Measurements from ENCODE around the gene ZNF239. TPM values are rescaled to one million over a fixed set of nuclear protein-coding genes. Genes with fewer than 3 reads are reported as not detected.
A peak's percentile ranks its signal among the peaks of the same experiment; 100 is the strongest.
"Not testable (repeated sequence)": the region's sequence is repeated elsewhere in the genome, so short reads cannot be mapped to it uniquely, and the experiment has no call there.

The ZNF239 gene
- total and polyA plus RNA-seq, 4 donors = 1.8 to 4.2 (median 2.8) TPM

DNA sequence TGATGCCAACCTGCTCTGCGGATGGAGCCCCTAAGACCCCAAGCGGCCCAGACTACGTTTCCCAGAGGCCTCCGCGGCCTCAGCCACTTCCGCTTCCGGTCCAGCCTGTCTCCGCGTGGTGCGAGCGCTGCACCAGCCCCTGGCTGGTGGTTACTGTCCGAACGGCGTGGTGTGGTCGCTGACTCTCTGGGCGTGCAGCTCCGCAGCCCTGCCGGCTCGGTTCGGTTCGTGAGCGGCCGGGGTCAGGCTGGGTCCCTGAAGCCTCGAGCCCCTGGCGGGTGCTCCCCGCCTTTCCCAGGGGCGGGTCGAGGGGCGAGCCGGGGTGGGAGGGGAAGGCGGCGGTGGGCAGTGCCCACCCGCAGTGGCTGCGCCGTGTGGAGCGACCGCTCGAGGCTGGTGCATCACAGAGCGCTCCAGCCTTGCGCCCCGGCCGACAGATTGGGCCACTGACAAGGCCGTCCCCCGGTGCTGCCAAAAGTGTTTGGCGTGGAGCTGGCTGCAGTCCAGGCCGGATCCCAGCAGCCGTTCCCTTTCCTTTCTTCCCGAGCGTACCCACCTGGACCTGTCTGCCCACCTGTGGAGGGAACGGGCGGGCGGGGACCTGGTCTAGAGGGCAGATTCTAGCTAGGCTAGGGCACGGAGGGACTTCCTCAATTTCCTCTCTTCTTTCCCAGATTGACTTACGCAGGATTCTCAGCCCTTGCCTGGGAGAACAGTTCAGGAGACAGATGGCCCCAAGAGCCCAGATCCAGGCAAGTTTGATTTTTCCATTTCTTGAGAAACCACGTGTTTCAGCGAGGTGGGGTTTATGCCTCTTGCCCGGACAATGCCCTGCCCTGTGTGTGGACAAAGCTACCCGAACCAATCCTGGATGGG is 32.1 kb upstream of the ZNF239 start, which contains the start of gene ZNF485:
TSS of gene ZNF485 (plus strand) at position 116 of the 876 bp plus-strand sequence. CDS start at position 729, 613 bp downstream.
- H3K4me1 ChIP-seq (ENCODE audit: control insufficient read depth in 5 of 5, insufficient read depth in 5 of 5, low read length in 5 of 5) = peaks cover 0 to 7% (median 0%) of the 10 kb centered on the region in 5 donors
- peak within 1 kb of the TSS in 1 of 2 donors; percentile 69 for H3K27ac ChIP-seq (ENCODE audit: low read depth in 1 of 2, low read length in 1 of 2)
- peak within 1 kb of the TSS; percentile 16 to 25 for H3K9ac ChIP-seq (ENCODE audit: insufficient read depth in 1 of 2, low read length in 2 of 2)
- ATAC-seq (ENCODE audit: insufficient read depth, low FRiP score) = peak; percentile 91
- H3K36me3 ChIP-seq (ENCODE audit: control insufficient read depth in 4 of 4, insufficient read depth in 4 of 4, low read length in 4 of 4) = peaks cover 0 to 4% (median 0%) of the 10 kb centered on the region in 4 donors
- TF ChIP-seq, protein P1, sequence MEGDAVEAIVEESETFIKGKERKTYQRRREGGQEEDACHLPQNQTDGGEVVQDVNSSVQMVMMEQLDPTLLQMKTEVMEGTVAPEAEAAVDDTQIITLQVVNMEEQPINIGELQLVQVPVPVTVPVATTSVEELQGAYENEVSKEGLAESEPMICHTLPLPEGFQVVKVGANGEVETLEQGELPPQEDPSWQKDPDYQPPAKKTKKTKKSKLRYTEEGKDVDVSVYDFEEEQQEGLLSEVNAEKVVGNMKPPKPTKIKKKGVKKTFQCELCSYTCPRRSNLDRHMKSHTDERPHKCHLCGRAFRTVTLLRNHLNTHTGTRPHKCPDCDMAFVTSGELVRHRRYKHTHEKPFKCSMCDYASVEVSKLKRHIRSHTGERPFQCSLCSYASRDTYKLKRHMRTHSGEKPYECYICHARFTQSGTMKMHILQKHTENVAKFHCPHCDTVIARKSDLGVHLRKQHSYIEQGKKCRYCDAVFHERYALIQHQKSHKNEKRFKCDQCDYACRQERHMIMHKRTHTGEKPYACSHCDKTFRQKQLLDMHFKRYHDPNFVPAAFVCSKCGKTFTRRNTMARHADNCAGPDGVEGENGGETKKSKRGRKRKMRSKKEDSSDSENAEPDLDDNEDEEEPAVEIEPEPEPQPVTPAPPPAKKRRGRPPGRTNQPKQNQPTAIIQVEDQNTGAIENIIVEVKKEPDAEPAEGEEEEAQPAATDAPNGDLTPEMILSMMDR (IDR thresholded peaks at IDR 0.05; ENCODE audit: control extremely low read depth, extremely low read depth) = no peak
- DNase-seq = peak; percentile 72 to 81 (median 79)
- WGBS, 2 donors = 3% methylated on average over 58 of the region's 58 CpGs
- H3K4me3 ChIP-seq = peak within 1 kb of the TSS; percentile 87
- H3K9me3 ChIP-seq (ENCODE audit: control insufficient read depth in 4 of 4, insufficient read depth in 3 of 4, low read length in 3 of 4) = no peaks in the 10 kb centered on the region
- no peaks in the 10 kb centered on the region for H3K27me3 ChIP-seq (ENCODE audit: control insufficient read depth in 3 of 3, insufficient read depth in 3 of 3, low read length in 2 of 3)

DNA sequence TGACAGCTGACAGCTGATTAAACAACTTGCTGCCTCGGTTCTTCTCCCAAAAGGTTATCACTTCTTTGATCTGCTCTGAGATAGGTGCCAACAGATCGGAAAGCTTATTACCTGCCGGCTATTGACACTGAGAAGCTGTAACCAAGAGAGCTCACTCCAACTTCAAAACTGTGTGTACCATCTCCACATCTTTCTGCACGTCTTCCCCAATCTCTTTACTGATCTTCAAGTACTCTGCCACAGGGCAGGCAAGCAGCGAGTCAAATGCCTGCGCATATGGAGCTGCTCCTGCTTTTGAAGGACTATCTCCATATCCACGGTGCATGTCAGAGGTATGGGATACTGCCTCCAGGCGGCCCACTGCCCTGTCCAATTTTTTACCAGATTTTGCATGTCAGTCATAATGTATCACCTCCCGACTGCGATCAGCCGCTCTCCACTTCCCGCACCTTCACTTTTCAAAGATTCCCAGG is 31.5 kb upstream of the ZNF239 start:
- ATAC-seq (ENCODE audit: insufficient read depth, low FRiP score) (no peak), DNase-seq (no peak)
- Histone ChIP-seq H3K9me3 (ENCODE audit: control insufficient read depth in 4 of 4, insufficient read depth in 3 of 4, low read length in 3 of 4) (no peaks in the 10 kb centered on the region), H3K36me3 (ENCODE audit: control insufficient read depth in 4 of 4, insufficient read depth in 4 of 4, low read length in 4 of 4) (peaks cover 0 to 4% (median 0%) of the 10 kb centered on the region in 4 donors), H3K9ac (ENCODE audit: insufficient read depth in 1 of 2, low read length in 2 of 2) (no peak overlapping the region), H3K27ac (ENCODE audit: low read depth in 1 of 2, low read length in 1 of 2) (no peak overlapping the region), H3K4me3 (peak overlapping the region; percentile 87), H3K4me1 (ENCODE audit: control insufficient read depth in 5 of 5, insufficient read depth in 5 of 5, low read length in 5 of 5) (peaks cover 0 to 7% (median 0%) of the 10 kb centered on the region in 5 donors), H3K27me3 (ENCODE audit: control insufficient read depth in 3 of 3, insufficient read depth in 3 of 3, low read length in 2 of 3) (no peaks in the 10 kb centered on the region)
- TF ChIP-seq, protein P1 (IDR thresholded peaks at IDR 0.05; ENCODE audit: control extremely low read depth, extremely low read depth) = no peak
- 62 to 65% methylated on average over 12 of the region's 12 CpGs for WGBS, 2 donors

DNA sequence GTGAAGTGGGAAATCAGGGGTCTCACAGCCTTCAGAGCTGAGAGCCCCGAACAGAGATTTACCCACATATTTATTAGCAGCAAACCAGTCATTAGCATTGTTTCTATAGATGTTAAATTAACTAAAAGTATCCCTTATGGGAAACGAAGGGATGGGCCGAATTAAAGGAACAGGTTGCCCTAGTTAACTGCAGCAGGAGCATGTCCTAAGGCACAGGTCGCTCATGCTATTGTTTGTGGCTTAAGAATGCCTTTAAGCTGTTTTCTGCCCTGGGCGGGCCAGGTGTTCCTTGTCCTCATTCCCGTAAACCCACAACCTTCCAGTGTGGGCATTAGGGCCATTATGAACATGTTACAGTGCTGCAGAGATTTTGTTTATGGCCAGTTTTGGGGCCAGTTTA is 27.2 kb upstream of the ZNF239 start:
- H3K4me3 ChIP-seq; ATAC-seq (ENCODE audit: insufficient read depth, low FRiP score); H3K36me3 ChIP-seq (ENCODE audit: control insufficient read depth in 4 of 4, insufficient read depth in 4 of 4, low read length in 4 of 4); DNase-seq; H3K27ac ChIP-seq (ENCODE audit: low read depth in 1 of 2, low read length in 1 of 2); H3K9me3 ChIP-seq (ENCODE audit: control insufficient read depth in 4 of 4, insufficient read depth in 3 of 4, low read length in 3 of 4); H3K9ac ChIP-seq (ENCODE audit: insufficient read depth in 1 of 2, low read length in 2 of 2); H3K27me3 ChIP-seq (ENCODE audit: control insufficient read depth in 3 of 3, insufficient read depth in 3 of 3, low read length in 2 of 3): not testable (repeated sequence)
- 93% methylated on average over 6 of the region's 6 CpGs for WGBS, 2 donors
- peaks cover 0 to 13% (median 4%) of the 10 kb centered on the region in 5 donors for H3K4me1 ChIP-seq (ENCODE audit: control insufficient read depth in 5 of 5, insufficient read depth in 5 of 5, low read length in 5 of 5)

DNA sequence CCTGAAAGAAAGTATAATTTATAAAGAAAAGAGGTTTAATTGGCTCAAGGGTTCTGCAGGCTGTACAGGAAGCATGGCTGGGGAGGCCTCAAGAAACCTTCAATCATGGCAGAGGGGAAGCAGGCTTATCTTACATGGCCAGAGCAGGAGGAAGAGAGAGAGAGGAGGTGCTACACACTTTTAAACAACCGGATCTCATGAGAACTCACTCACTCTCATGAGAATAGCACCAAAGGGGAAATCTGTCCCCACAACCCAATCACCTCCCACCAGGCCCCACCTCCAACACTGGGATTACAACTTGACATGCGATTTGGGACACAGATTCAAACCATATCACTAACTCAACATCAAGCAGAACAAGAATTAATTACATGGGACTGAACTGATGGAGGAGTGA is 24.9 kb upstream of the ZNF239 start:
- H3K27me3 ChIP-seq (ENCODE audit: control insufficient read depth in 3 of 3, insufficient read depth in 3 of 3, low read length in 2 of 3) = no peaks in the 10 kb centered on the region
- ATAC-seq (ENCODE audit: insufficient read depth, low FRiP score) = no peak
- TF ChIP-seq, protein P1 (IDR thresholded peaks at IDR 0.05; ENCODE audit: control extremely low read depth, extremely low read depth) = no peak
- H3K9ac ChIP-seq (ENCODE audit: insufficient read depth in 1 of 2, low read length in 2 of 2) = no peak overlapping the region
- no peaks in the 10 kb centered on the region for H3K36me3 ChIP-seq (ENCODE audit: control insufficient read depth in 4 of 4, insufficient read depth in 4 of 4, low read length in 4 of 4)
- H3K27ac ChIP-seq (ENCODE audit: low read depth in 1 of 2, low read length in 1 of 2) = no peak overlapping the region
- DNase-seq = no peak
- no peak overlapping the region for H3K4me3 ChIP-seq
- peaks cover 0 to 32% (median 6%) of the 10 kb centered on the region in 5 donors for H3K4me1 ChIP-seq (ENCODE audit: control insufficient read depth in 5 of 5, insufficient read depth in 5 of 5, low read length in 5 of 5)
- H3K9me3 ChIP-seq (ENCODE audit: control insufficient read depth in 4 of 4, insufficient read depth in 3 of 4, low read length in 3 of 4) = no peaks in the 10 kb centered on the region
- WGBS, 2 donors = 59 to 62% methylated on average over 2 of the region's 2 CpGs

All from lung (tissue), 12 donors.